HEK293T (cell line): Measurements from ENCODE around the gene LSAMP.

Source experiments
- ARNT ChIP-seq: fragments of 450-650 bp; IDR thresholded peaks from 2 replicates; pipeline ENCODE4 v1.6.1; 2017; ENCODE audit warnings: mild to moderate bottlenecking
- BHLHE40 ChIP-seq: fragments of 450-650 bp; IDR thresholded peaks from 2 replicates; pipeline ENCODE4 v1.6.1; 2016; ENCODE audit warnings: mild to moderate bottlenecking, moderate library complexity, borderline replicate concordance
- CTBP1 ChIP-seq: fragments of 450-650 bp; IDR thresholded peaks from 2 replicates; pipeline ENCODE4 v1.6.1; 2016; ENCODE audit warnings: borderline replicate concordance
- ELF4 ChIP-seq: fragments of 450-650 bp; IDR thresholded peaks from 2 replicates; pipeline ENCODE4 v1.6.1; 2017; ENCODE audit warnings: antibody characterized with exemption
- FOXM1 ChIP-seq: fragments of 450-650 bp; IDR thresholded peaks from 2 replicates; pipeline ENCODE4 v1.6.1; 2017; ENCODE audit warnings: mild to moderate bottlenecking, borderline replicate concordance
- HDGF ChIP-seq: fragments of 450-650 bp; IDR thresholded peaks from 2 replicates; pipeline ENCODE4 v1.6.1; 2017; ENCODE audit warnings: antibody characterized with exemption, borderline replicate concordance
- L3MBTL2 ChIP-seq: fragments of 450-650 bp; conservative IDR thresholded peaks from 2 replicates; pipeline ENCODE4 v1.6.1; 2016; ENCODE audit warnings: mild to moderate bottlenecking
- NFRKB ChIP-seq: fragments of 450-650 bp; IDR thresholded peaks from 2 replicates; pipeline ENCODE4 v1.6.1; 2016; ENCODE audit warnings: mild to moderate bottlenecking, moderate library complexity
- PKNOX1 ChIP-seq: fragments of 450-650 bp; IDR thresholded peaks from 2 replicates; pipeline ENCODE4 v1.6.1; 2016
- SP1 ChIP-seq: fragments of 450-650 bp; IDR thresholded peaks from 2 replicates; pipeline ENCODE4 v1.6.1; 2017
- SUZ12 ChIP-seq: fragments of 450-650 bp; IDR thresholded peaks from 2 replicates; pipeline ENCODE4 v1.6.1; 2016; ENCODE audit warnings: mild to moderate bottlenecking
- TARDBP ChIP-seq: fragments of 450-650 bp; IDR thresholded peaks from 2 replicates; pipeline ENCODE4 v1.6.1; 2016

GRCh38 chr3:116413319-116413718 is 32.0 kb downstream of the LSAMP start:
- TF ChIP-seq ELF4 (no peak), L3MBTL2 (no peak), TARDBP (no peak), FOXM1 (no peak), PKNOX1 (no peak), SP1 (no peak), CTBP1 (no peak), SUZ12 (no peak), HDGF (no peak), ARNT (no peak), BHLHE40 (no peak), NFRKB (no peak)
